Stimulated activated CD8-positive, alpha-beta memory T cell treated with anti-CD3 and anti-CD28 coated beads, Interleukin-7, amount 100 ng/mL, for 48 hours (primary cell): ENCODE measurements around the gene DMBT1.

ENCODE experiments used
- DNase-seq, 2 donors: peaks; one replicate each; pipeline ENCODE4 v3.0.0-alpha.2; 2020; ENCODE audit warnings: low read depth in 1 of 2; ENCODE audit errors: extremely low read depth in 1 of 2

The DMBT1 gene

DNA sequence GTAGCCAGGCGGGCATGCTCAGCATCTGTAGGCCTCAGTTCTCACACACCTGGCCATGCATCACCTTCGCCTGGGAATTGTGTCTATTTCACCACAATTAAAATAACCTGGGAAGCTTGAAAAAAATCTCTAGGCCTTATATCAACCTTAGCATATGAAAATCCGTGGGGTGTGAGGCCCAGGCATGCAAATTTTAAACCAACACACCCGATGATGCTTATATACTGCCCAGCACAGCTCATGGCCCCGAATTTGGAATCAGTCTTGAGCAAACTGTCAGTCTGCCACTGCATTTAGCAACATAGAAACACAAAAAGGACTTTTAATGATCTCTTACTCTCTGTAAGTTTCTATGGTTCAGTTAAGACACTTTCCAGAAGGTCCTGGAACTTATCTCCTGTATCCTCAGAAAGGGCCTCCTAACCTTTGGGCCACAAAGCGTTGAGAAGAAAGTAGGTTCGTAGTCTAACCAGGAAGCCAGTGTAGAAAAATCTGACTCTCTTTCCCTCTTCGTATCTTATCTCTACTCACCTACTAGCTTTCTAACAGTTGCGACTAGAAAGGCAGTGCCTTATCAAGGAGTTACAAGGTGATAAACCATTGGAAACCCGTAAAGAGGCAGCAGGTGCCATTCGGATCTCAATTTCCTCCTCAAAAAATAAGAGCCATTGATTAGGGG is 12.0 kb upstream of the DMBT1 start:
- no peak for DNase-seq

DNA sequence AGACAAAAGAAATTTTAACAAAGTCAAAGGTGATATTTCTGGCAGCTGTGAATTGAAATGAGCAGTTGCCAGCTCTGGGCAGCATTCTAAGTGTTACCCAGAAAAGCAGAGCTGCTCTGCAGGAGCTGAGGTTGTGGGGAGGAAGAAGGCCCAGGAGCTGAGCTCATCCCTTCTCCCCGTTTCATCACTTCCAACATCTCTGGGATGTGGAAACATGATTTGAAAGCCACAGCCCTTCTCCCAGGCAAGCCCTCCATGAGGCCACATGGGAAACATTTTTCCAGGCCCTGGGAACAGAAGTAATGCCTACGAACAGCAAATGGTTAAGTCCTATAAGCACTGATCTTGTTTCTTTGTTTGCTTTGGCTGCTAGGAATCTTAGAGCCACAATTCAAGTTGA is 10.9 kb upstream of the DMBT1 start:
- DNase-seq = no peak

DNA sequence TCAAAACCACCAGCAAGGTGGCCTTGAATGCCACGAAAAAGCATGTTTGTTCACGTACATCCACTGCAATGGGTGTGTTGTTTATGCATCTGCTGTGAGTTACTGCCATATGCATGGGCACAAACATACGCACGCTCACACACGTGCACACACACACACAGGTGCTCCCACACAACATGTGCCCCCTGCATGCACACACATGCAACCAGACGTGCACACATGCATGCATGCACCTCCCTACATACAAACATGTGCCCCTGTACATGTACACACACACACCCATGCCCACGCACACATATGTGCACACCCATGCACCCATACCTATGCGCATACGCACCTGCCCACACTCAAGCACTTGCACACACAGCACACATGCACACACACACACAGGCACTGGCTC is 10.1 kb upstream of the DMBT1 start:
- DNase-seq = no peak

DNA sequence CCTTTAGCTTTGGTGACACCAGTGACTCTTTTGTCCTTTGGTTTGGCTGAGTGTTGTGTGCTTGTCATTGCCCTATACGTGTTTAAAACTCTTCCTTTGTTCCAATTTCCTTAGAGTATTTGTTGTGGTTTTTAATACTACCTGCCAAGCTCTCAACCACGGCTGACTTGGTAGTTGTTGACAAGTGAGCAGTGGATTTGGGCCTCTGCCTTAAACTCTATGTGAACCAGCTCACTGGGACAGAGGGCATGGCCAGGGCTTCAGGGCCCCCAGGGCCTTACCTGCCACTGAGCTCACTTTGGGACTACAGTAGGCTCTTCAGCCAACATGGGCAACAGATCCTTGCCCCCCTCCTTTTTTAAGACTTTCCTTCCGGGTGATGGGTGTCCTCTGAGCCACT is 9.6 kb upstream of the DMBT1 start:
- no peak for DNase-seq

DNA sequence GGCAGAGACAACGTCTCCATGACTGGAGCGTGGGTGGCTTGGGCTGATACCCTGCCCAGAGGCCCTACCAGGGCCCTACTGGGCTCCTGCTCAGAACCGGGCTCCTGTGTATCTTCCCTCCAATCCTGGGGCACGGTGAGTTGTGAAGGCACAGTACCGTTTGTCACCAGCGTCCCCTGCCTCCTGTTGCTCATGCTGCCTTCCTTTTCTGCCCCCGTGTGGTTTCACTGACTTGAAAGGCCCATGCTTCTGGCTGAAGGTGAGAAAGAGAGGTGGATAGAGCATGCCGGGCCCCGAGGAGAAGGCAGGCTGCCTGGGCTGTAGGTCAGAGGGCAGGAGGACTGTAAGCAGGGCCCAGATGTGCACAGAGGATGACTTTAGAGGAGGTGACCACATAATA is 9.1 kb upstream of the DMBT1 start:
- peak; percentile 9 to 48 for DNase-seq

DNA sequence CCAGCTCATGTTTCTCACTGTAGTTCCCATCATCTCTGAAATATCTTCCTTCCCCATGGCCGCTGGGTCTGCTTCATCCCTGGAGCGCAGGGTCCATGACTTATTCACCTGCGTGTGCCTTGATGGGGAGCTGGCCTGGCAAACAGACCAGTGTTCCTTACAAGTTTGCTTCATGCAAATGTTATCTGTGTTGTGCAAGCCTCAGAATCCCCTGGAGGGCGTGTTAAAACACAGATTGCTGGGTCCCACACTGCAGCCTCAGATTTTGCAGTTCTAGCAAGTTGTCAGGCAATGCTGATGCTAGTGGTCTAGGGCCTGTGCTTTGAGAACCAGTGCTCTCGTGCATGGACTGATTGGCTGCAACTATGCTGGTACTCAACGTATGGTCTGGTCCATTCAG is 7.2 kb upstream of the DMBT1 start:
- DNase-seq = no peak

DNA sequence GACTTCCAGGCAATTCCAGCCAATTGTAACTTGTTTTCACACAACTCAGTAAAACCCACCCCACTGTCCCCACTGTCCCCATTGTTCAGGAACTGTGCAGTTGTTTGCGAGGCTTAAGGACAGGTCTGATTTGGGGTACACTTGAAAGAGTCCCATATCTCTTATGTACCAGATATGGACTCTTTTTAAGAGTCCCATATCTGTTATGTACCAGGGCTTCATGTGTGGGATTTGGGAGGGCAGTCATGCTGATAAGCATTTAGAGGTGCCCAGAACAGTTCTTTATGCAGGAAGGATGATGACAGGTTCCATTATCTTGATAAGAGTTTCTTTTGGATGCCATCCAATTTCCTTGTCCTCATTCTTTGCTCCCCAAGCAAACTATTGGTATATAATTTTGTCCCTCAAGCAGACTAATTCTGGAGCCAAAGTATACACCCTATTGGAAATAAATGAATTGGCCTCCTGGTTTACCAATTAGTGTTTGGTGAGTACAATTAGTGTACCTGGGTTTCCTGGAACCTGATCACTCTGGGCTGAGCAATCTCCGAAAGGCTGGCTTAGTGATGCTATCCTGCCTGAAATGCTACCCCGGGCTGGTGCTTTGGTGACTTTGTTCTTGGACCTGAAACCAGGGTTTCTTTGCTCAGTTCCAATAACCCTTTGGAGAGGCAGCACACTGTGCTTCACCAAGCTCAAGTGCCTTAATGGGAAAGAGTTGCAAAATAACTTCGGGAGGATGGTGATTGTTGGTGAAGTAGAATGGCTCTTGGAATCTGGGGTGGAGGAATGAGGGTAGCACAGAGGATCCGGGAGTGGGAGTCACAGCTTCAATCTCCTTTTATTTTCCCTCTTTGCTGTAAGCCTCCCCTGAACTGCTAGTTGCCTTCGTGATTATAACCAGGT is 6.2 kb upstream of the DMBT1 start:
- no peak for DNase-seq

DNA sequence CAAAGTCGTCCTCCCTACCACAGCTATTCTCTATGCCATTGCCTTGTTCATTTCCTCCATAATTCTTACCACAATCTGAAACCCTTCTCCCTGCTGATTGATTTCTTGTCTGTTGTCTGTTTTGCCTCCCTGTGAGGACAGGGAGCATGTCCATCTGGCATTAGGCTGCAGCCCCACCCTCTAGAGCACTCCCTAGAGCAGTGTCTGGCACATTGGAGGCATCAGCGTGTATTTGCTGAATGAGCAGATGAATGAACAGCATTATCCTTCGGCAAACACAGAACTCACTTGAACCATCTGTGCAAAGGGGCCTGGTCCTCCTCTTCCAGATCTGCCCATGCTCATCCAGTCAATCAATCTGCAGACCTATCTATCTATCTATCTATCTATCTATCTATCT is 5.1 kb upstream of the DMBT1 start:
- no peak for DNase-seq

DNA sequence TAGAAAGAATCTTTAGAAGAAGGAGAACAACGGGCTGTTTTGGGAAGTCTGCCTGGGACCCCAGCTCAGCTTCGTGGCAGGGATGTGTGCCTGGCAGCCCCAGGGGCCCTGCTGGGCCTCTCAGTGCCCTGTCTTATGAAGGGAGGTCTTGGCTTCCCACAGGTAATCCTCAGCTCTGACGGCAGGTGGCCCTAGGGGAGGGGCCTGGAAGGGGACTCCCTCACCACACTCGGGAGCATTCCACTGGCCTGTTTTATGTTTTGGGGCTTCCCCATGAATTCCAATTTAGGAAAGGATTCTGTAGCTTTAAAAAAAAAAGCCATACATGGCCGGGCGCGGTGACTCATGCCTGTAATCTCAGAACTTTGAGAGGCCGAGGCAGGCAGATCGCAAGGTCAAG is 3.0 kb upstream of the DMBT1 start:
- no peak for DNase-seq

DNA sequence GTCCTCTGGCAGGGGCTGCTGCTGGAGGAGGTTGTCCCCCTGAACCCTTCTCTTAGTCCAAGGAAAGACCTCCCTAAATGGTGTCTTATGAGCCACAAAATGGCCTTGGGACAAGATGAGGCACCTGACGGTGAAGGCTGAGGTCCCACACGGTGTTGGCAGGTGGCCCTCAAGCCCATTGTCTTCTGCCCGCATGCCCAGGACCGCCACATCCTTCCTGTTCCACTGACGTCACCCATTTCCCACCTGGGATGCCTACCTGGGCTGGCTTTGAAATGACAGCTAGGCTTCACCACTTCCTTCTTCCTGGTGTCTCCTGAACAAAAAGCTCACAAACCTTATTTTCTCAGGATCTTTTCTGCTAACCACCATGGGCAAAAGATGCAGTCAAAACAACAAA is 2.1 kb upstream of the DMBT1 start:
- no peak for DNase-seq

DNA sequence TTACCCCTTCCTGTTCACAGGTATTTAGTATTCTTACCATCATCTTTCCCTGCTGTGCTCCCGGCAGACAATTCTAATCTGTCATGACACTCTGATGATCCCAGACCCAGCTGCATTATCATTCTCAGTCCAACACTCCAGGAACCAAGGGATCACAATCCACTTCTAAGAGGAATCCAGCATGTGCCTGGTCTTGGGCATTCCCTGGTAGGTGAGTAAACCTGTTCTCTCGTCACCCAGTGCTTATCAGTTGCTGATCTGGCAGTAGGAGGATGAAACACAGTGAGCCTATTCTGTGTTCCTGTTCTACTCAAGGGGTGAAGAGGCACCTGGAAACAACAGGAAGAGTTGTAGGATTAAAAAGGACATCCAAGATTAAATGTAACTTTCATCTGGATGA is 1.3 kb upstream of the DMBT1 start:
- DNase-seq = no peak

DNA sequence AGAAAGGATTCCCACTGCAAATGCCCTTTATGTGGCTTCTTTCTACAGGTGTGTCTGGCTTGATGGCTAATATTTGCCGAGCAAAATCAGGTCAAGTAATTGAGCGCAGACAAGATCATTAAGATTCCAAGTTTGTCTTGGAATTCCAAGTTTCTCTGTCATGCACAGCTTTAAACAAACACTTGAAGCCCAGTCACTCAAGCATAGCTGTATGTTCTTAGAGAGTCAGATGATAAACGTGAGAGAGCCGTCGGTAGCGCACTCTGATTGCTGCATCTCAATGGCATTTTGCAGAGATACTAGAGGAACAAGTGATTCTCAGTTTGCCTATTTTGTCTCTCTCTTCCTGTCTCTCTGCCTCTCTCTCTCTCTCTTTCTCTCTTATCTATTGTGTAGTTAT is 658 bp downstream of the DMBT1 start:
- no peak for DNase-seq

DNA sequence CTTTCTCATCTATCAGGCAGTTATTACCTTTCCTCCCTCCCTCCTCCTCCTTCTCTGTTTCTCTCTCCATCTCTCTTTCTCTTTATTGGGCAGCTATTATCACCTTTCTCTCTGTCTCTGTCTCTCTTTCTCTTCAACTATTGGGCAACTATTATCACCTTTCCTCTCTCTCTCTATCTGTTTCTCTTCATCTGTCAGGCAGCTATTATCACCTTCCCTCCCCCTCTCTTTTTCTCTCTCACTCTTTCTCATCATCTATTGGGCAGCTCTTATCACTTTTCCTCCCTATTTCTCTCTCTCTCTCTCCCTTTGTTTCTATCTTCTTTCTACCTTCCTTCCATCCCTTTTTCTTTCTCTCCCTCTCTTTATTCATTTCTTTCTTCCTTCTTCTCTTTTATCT is 1.2 kb downstream of the DMBT1 start:
- DNase-seq = no peak

DNA sequence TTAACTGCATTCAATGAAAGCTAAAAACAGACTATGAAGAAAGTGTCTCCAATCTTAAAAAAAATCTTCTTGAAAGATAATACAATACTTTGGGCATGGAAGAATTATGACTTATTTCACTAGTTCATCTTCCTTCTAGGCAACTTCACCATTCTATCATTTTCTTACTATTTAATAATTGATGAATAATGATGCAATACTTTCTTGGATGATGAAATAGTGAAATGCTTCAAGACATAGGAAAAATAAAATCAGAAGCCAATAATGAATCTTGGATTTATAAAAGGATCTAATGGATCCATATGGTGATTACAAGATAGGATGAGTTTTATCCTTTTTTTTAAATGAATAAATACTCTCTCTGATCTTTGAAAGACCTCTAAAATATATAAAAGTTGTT is 4.4 kb downstream of the DMBT1 start:
- DNase-seq = no peak

DNA sequence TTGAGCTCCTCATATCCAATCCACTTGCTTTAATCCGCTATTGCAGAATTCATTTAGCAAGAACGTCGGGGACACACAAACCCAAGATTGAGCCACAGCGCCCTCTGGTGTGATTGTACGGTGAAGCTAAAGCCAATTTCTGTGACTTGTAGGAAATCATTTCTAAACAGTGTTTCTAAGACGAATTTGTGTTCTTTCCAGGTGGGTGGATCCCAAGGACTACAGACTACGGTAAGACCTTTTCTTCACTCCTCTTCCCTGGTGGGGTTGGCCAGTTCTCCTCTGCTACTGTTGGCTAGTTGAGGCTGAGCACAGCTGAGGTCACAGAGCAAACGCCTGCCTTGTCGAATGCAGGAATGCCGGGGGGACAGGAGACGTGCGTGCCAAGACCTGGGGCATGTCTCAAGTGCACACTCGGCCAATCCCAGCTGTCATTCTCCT is 5.2 kb downstream of the DMBT1 start:
- peak; percentile 7 to 55 for DNase-seq

DNA sequence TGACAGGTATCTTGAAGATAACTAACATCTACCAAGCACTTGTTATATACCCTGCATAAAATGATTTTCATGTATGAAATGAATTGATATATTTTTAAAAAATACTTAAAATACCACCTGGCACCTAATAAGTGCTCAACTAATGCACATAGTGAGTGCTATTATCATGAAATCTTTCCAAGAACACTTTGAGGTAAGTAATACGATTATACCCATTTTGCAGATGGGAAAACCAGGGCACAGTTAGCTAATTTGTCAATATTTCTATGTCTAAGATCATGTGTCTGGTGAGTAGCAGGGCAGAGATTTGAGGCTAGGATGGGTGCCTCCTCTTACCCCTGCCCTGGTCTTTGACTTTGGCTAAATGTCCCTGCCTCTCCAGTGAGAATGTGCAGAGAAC is 6.1 kb downstream of the DMBT1 start:
- DNase-seq = no peak

DNA sequence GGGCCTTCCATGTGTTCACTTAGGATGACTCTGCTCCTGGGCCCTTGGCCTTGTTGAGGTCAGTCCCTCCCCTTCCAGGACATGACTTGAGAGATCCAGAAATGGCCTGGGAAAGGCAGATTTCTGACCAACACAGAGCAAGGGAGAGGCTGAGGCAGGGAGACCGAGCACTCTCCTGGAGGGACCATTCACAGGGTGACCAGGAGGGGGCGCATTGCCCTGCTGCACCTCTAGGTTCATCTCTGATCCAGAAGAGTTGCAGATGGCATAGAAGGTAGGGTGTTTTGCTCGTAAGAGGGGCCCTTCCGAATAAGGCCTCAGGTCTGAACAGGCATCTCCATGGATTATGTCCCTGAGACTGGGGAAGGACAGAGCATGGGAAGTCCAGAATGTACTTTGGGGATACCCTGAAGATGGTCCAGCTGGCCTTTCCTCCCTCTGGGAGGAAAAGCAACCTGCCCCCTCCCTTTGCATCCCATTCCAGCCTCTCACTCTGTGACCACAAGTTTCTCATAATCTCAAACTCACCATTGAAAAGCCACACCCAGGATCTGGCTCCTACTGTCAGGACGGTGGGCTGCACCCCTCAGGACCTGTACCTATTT is 6.6 kb downstream of the DMBT1 start:
- DNase-seq = no peak

DNA sequence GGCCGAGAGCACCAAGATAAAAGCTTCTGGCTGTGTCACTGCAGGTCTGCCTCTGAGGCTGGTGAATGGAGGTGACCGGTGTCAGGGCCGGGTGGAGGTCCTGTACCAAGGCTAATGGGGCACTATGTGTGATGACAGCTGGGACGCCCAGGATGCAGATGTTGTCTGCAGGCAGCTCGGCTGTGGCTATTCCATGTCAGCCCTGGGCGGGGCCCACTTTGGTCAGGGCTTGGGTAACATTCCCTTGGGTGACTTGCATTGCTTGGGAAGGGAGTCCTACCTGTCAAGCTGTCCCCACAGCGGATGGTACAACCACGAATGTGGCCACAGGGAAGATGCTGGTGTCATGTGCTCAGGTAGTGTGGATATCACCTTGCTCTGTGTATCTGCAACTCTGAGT is 8.0 kb downstream of the DMBT1 start:
- no peak for DNase-seq

DNA sequence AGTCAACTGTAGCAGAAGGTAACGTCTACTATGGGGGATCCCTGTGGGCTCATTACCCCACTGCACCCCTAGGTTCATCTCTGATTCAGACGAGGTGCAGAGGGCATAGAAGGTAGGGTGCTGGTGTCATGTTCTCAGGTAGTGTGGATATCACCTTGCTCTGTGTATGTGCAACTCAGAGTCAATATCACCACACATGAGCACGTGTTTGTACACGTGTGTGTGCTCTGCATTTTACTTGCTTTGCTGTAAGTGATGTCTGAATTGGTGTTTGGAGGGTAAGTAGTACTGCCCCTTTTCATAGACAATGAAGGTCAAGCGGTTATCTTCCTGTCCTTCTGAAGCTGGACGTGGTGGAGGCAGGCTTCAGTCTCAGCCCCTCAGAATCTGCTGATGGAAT is 10.4 kb downstream of the DMBT1 start:
- DNase-seq = no peak

DNA sequence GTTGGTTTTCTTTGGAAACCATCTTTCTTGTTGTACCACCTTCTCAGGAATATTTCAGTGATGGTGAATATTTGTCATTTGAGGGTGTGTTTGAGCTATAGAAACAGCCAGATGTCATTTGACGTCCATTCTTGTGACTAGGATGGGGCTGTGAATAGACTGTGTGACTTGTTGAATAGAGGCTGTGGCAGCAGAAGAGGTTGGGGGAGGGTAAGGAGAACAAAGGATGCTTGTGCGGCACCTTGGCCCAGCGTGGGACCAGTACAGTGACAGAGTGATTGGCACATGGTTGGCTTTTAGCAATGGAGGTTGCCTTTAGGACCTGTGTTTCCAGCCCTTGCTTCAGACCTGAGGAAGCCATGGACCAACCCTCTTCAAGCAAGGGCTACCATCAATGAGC is 11.3 kb downstream of the DMBT1 start:
- no peak for DNase-seq

DNA sequence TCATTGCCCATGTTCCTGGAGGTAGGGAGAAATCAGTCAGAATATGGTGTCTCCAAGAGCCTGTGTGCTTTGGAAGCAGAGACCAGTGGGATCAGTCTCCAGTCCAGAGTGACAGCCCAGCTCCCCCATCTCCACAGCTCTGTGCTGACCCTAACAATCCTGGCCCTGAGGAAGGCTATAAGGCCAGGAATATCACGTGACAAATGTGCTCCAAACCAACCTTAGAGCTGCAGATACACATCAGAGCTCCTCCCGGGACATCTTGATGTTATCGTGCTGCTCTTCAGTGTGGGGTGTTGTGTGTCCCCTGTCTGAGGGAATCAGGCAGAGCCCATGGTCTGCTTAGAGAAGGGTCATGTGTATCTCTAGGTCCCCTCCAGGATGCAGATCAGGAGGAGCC is 15.2 kb downstream of the DMBT1 start:
- no peak for DNase-seq

DNA sequence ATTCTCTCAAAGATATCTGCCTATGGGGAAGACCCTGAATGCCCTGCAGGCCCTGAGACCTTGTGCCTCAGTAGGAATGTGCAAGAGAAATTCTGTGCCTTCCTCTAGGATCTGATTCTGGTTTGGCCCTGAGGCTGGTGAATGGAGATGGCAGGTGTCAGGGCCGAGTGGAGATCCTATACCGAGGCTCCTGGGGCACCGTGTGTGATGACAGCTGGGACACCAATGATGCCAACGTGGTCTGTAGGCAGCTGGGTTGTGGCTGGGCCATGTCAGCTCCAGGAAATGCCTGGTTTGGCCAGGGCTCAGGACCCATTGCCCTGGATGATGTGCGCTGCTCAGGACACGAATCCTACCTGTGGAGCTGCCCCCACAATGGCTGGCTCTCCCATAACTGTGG is 15.7 kb downstream of the DMBT1 start:
- DNase-seq = no peak
